Heart right ventricle (tissue), 16 donors: ENCODE data around the gene CRYBA4. TPM values are rescaled to one million over a fixed set of nuclear protein-coding genes. Genes with fewer than 3 reads are reported as not detected.

ENCODE experiments used
- ATAC-seq, 8 donors: fragments of 200-7000 bp; cut with Tn5 transposase; one replicate each; pipeline ENCODE4 v1.9.1; 2020; ENCODE audit warnings: mild to moderate bottlenecking in 8 of 8, moderate library complexity in 8 of 8, moderate number of reproducible peaks in 1 of 8
- DNase-seq, 2 donors: peaks; one replicate each; pipeline ENCODE4 v3.0.0-alpha.2; 2020
- H3K27ac ChIP-seq, 10 donors: fragments of 200-600 bp; sonication (generic) in 2 of 10; one replicate each; pipeline versions ENCODE4 v1.5.0 to v1.8.0; 2020 to 2022; ENCODE audit warnings: mild to moderate bottlenecking in 3 of 10
- H3K27me3 ChIP-seq, 7 donors: fragments of 200-600 bp; one replicate each; pipeline ENCODE4 v1.8.0; 2021 to 2022; ENCODE audit warnings: mild to moderate bottlenecking in 2 of 7
- H3K36me3 ChIP-seq, 9 donors: fragments of 200-600 bp; sonication (generic) in 1 of 9; one replicate each; pipeline versions ENCODE4 v1.5.0 to v1.8.0; 2020 to 2022; ENCODE audit warnings: mild to moderate bottlenecking in 2 of 9
- H3K4me1 ChIP-seq, 9 donors: fragments of 200-600 bp; sonication (generic) in 1 of 9; one replicate each; pipeline versions ENCODE4 v1.5.0 to v1.8.0; 2020 to 2022; ENCODE audit warnings: mild to moderate bottlenecking in 4 of 9
- H3K4me3 ChIP-seq, 10 donors: fragments of 200-600 bp; sonication (generic) in 2 of 10; one replicate each; pipeline versions ENCODE4 v1.5.0 to v1.8.0; 2020 to 2022; ENCODE audit warnings: mild to moderate bottlenecking in 7 of 10, moderate library complexity in 2 of 10
- H3K9me3 ChIP-seq, 11 donors: fragments of 200-600 bp in 10 of 11; sonication (generic) in 2 of 11; one replicate each; pipeline versions ENCODE4 v1.5.0 to v1.8.0; 2013 to 2022; ENCODE audit warnings: mild to moderate bottlenecking in 2 of 11, control low read depth in 1 of 11, moderate library complexity in 1 of 11
- WGBS, 2 donors: extraction: QIAGEN DNeasy Blood & Tissue Kit; methylation state at CpG; one replicate each; pipeline ENCODE4 v1.1.7; 2013; ENCODE audit warnings: inconsistent platforms in 1 of 2; 5-methylcytosine and 5-hydroxymethylcytosine counted together
- intact Hi-C, 10 donors: fragments of 100-400 bp; cut with DNase I; formaldehyde crosslinking; loops; one replicate each; pipeline versions ENCODE4 v1.11.1 to v1.14.2; 2022
- polyA plus RNA-seq, 2 donors: library from polyadenylated mRNA; stranded (reverse); fragments of 200-250 nt; gene quantifications; one replicate each; pipeline ENCODE4 v1.2.3, GENCODE V29; 2013
- total RNA-seq, 10 donors: library from RNA; stranded (reverse); fragmentation: NEBNext Ultra II Directional in 3 of 10; extraction: Animal tissue kit (Norgen Biotek cat#: 25700) in 3 of 10; gene quantifications; one replicate each; pipeline versions ENCODE4 v1.2.1 to v1.2.4, GENCODE V29; 2021 to 2023
- TF ChIP-seq, protein P1 (sequence below), 9 donors: fragments of 200-600 bp; sonication (generic) in 2 of 9; IDR thresholded peaks; one replicate each; pipeline versions ENCODE4 v1.5.0 to v1.8.0; 2021 to 2022; ENCODE audit warnings: antibody characterized with exemption in 9 of 9, mild to moderate bottlenecking in 5 of 9, moderate library complexity in 1 of 9
- donor health status: Arrhythmogenic right ventricular cardiomyopathy.
- donor health status: ischemic (EF 13 %, LVEDD 7.1; RV severe dilation, severe dysfunction).
- donor health status: healthy with polysubstance abuse.
- donor health status: DM: no; HTN: yes; CAD: no.
- donor health status: DM: no; HTN: no; CAD: no.
- donor health status: ischemic (EF 25% LVEDD 6.9; RV normal size, moderate dysfunction).
- donor health status: ischemic (EF 25% LVEDD 5.7; RV mildly dilated, moderate dysfunction).
- donor health status: healthy.
- donor health status: DM: yes; HTN: yes; CAD: no.
- donor health status: Ischemic cardiomyopathy.
- donor health status: ischemic (EF 35%, LVEDD 5.7; RV mildly dilated, moderate dysfunction).
- donor health status: nonischemic (EF 11% LVEDD 7.7; RV severe dilation, severe dysfunction).
- donor health status: DM: yes; HTN: yes; CAD: no.
- donor health status: PGD.
- donor health status: ischemic (EF 29% LVEDD 5.4; RV normal size, mild dysfunction).
- donor health status: nonischemic (EF 23%, LVEDD 6.1; RV moderate dilation, normal function).

The CRYBA4 gene
- total and polyA plus RNA-seq, 12 donors = 0.42 TPM; not detected in 11

GRCh38 chr22:26646158-26646557 lies 24.4 kb downstream of the CRYBA4 start:
- H3K27ac ChIP-seq = no peak overlapping the region
- no peaks in the 10 kb centered on the region for H3K36me3 ChIP-seq
- DNase-seq = no peak
- H3K4me1 ChIP-seq = peaks cover 0 to 59% (median 18%) of the 10 kb centered on the region in 9 donors
- 51 to 55% methylated on average over 5 of the region's 5 CpGs for WGBS, 2 donors
- no peak overlapping the region for H3K4me3 ChIP-seq
- no peaks in the 10 kb centered on the region for H3K9me3 ChIP-seq
- TF ChIP-seq, protein P1, sequence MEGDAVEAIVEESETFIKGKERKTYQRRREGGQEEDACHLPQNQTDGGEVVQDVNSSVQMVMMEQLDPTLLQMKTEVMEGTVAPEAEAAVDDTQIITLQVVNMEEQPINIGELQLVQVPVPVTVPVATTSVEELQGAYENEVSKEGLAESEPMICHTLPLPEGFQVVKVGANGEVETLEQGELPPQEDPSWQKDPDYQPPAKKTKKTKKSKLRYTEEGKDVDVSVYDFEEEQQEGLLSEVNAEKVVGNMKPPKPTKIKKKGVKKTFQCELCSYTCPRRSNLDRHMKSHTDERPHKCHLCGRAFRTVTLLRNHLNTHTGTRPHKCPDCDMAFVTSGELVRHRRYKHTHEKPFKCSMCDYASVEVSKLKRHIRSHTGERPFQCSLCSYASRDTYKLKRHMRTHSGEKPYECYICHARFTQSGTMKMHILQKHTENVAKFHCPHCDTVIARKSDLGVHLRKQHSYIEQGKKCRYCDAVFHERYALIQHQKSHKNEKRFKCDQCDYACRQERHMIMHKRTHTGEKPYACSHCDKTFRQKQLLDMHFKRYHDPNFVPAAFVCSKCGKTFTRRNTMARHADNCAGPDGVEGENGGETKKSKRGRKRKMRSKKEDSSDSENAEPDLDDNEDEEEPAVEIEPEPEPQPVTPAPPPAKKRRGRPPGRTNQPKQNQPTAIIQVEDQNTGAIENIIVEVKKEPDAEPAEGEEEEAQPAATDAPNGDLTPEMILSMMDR (IDR thresholded peaks at IDR 0.05) = no peak
- intact Hi-C loops = no loop called here
- ATAC-seq = no peak
- peaks cover 3 to 33% (median 15%) of the 10 kb centered on the region in 7 donors for H3K27me3 ChIP-seq

DNA sequence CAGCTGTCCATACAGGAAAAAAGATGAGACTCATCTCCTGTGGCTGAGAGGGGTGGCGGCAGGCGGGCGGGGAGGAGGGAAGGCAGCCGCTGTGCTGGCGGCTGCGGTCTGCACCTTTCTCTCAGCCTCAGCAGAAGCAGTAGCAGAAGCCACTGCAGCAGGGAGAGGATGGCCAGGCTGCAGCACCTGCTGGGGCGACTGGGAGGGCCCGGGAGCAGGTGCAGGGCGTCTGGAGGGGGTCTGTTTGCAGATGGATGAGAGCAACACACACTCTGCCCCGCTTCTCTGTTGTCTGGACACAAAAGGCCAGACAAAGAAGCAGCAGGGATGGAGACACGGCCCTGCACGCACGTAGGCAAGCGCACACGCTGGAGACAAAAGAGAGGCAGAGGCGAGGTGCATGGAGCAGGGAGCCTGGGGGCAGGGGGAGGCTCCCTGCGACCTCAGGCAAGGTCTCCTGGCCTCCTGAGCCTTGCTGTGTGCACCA lies 26.3 kb downstream of the CRYBA4 start:
- ATAC-seq (no peak), DNase-seq (no peak)
- 11 to 25% methylated on average over 17 of the region's 17 CpGs for WGBS, 2 donors
- Histone ChIP-seq H3K36me3 (no peaks in the 10 kb centered on the region), H3K4me1 (peaks cover 0 to 45% (median 13%) of the 10 kb centered on the region in 9 donors), H3K4me3 (no peak overlapping the region), H3K9me3 (no peaks in the 10 kb centered on the region), H3K27me3 (peaks cover 5 to 49% (median 19%) of the 10 kb centered on the region in 7 donors), H3K27ac (peak overlapping the region in 1 of 10 donors; percentile 36)
- intact Hi-C loops = no loop called here
- TF ChIP-seq, protein P1 (IDR thresholded peaks at IDR 0.05) = no peak

- peaks cover 0 to 38% (median 9%) of the 10 kb centered on the region in 9 donors for H3K4me1 ChIP-seq
- H3K9me3 ChIP-seq = no peaks in the 10 kb centered on the region
- TF ChIP-seq, protein P1 (IDR thresholded peaks at IDR 0.05) = no peak
- ATAC-seq (peak in 1 of 8 donors; percentile 12), DNase-seq (no peak)
- no peak overlapping the region for H3K4me3 ChIP-seq
- H3K36me3 ChIP-seq = no peaks in the 10 kb centered on the region
- H3K27ac ChIP-seq = peak overlapping the region in 1 of 10 donors; percentile 9
- intact Hi-C loops = no loop called here
- WGBS, 2 donors = 75% methylated on average over 6 of the region's 6 CpGs
- peaks cover 5 to 56% (median 22%) of the 10 kb centered on the region in 7 donors for H3K27me3 ChIP-seq
Observed at GRCh38 chr22:26648528-26649388, 27.0 kb downstream of the CRYBA4 start.

DNA sequence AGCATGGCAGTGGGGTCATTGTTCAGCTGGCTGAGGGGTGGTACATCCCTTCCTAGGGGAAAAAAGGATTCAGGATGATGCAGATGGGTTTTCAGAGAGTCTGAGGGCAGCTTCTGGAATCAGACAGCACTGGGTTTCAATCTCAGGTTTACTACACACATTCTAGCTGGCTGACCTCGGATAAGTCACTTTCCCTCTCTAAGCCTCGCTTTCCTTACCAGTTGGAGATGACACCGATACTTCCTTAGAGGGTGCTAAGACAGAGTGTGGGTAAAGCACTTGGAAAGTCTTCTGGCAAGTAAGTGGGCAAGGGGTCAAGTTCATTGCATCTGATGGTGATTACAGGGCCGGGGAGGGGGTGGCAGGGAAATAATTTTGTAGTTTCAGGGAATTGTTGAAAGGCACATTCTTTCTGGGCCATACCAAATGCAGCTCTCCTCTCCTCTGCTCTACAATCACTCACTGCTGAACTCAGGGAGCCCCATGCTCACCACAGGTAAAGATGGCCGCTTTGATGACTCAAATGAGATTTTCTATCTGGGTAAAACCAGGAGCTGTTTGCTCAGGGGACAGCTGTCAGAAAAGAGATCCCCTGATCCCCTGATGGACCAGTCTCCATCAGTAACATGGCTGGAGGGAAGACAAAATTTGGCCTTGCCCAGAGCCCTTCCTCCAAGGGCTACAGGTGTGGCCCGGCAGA lies 29.1 kb downstream of the CRYBA4 start:
- intact Hi-C loops = loop anchor here in 1 of 10 donors (10.0 kb wide), 1 partner anchor 166 kb away; the partner anchor contains the start of genes HPS4 and SRRD
- Histone ChIP-seq H3K27me3 (peaks cover 5 to 70% (median 27%) of the 10 kb centered on the region in 7 donors), H3K4me1 (peaks cover 0 to 25% (median 0%) of the 10 kb centered on the region in 9 donors), H3K9me3 (no peaks in the 10 kb centered on the region), H3K36me3 (no peaks in the 10 kb centered on the region), H3K27ac (no peak overlapping the region), H3K4me3 (no peak overlapping the region)
- ATAC-seq = no peak
- WGBS, 2 donors = 80% methylated on average over 6 of the region's 6 CpGs
- no peak for DNase-seq
- TF ChIP-seq, protein P1 (IDR thresholded peaks at IDR 0.05) = no peak
